ENCODE measurements around the gene TBC1D24. TPM values are rescaled to one million over a fixed set of nuclear protein-coding genes. Genes with fewer than 3 reads are reported as not detected.
A peak's percentile ranks its signal among the peaks of the same experiment; 100 is the strongest.
"Not testable (repeated sequence)": the region's sequence is repeated elsewhere in the genome, so short reads cannot be mapped to it uniquely, and the experiment has no call there.

TBC1D24 gene
- 10 to 100 TPM; 11.4 to 13.7 TPM for total RNA-seq

DNA sequence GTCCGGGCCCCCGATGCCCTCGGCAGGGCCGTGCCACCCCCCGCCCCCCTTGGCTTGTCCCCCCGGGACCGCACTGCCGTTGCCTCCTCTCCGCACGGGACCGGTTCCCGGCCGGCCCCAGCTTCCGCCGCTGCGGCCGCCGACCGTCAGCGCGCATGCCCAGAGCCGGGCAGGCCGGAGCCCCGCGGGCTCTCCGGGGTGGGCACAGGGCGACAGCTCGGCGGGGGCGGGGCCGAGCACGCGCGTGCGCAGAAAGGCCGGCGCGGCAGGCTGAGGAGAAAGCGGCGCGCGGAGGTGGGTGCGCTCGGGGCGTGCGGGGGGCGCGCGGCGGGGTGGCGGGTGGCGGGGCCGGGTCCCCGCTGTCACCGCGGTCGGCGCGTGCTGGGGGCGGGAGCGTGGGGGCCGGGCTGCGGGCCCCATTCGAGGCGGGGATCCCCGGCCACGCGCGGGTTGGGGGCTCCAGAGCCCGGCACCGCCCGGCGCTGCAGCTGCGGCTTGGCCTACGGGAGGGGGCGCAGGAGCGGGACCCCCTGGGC lies at the start of gene TBC1D24:
Gene TBC1D24, plus strand, starts transcription at position 251 of the 536 bp plus-strand sequence. CDS start 21,022 bp downstream, outside the sequence.
- Mint-ChIP-seq H3K4me1 (peaks cover 20% of the 10 kb centered on the region), H3K9me3 (no peaks in the 10 kb centered on the region), H3K4me3 (peak within 1 kb of the TSS; percentile 77), H3K36me3 (ENCODE audit: low read depth) (no peaks in the 10 kb centered on the region), H3K27me3 (peaks cover 23% of the 10 kb centered on the region), H3K27ac (peak within 1 kb of the TSS; percentile 59)
- ChIA-PET CTCF (interaction anchor here (0.6 to 1.5 kb wide), 11 partner anchors 10 to 1278 kb away, joined by 3 to 6 read pairs (median 3); partner anchors contain the start of genes ATP6V0C and TEDC2), POLR2A (interaction anchor here (0.6 to 2.1 kb wide), 6 partner anchors 10 to 45 kb away, joined by 3 to 13 read pairs (median 4); partner anchors contain the start of genes AMDHD2 and TEDC2)
- DNase-seq, result peak; percentile 83

DNA sequence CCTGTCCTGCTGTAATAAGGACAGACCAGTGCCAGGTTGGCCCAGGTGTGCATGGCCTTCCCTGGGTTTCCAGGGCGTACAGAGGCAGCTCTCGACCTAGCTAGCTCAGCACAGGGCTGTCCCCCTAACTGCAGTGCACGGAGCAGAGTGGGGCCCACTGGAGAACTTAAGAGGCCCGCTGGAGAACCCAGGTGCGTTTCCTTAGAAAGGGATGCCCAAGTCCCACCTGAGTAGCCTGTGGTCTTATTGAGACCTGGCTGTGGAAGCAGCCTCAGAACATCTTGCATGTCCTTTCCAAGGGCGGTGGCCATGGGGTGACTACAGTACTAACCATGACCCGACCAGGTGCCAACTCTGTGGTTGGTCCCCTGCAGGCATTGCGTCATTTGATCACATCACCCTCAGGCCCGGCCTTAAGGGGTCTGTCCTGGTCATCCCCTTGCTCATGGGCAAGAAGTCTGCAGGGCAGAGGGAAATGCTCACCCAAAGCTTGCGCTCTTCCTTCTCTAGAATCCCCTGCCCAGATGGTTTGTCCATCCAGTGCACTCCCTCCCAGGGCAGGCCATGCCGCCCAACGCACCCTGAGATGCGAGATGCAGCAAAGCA lies 49.0 kb upstream of the TBC1D24 start:
- no peak for DNase-seq
- CTCF ChIA-PET, result no interaction called here
- H3K4me3 Mint-ChIP-seq, result no peak overlapping the region
- POLR2A ChIA-PET, result interaction anchor here (2.8 kb wide), 1 partner anchor 86 kb away, joined by 7 read pairs; the partner anchor contains the start of gene ABCA3
- peaks cover 12% of the 10 kb centered on the region for H3K36me3 Mint-ChIP-seq (ENCODE audit: low read depth)
- no peak overlapping the region for H3K27ac Mint-ChIP-seq
- no peaks in the 10 kb centered on the region for H3K27me3 Mint-ChIP-seq
- peaks cover 30% of the 10 kb centered on the region for H3K4me1 Mint-ChIP-seq
- no peaks in the 10 kb centered on the region for H3K9me3 Mint-ChIP-seq

DNA sequence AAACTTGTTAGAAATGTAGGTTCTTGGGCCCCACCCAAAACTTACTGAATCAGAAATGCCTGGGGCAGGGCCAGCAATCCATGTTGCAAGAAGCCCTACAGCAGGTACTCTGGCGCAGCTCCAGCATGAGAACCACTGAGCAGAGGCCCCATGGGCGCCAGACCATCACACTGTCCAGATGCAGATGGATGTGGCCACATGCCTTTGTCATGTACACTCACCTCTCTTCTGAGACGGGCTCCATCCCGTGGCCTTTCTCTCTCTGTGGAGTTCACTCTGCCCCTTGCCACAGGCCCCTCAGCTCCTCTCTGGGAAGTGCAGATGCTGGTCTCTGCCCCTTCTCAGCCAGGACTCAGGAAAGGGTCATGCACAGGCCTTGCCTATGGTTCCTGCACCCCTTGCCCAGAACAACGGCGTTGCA lies 48.0 kb upstream of the TBC1D24 start:
- Mint-ChIP-seq H3K4me3 (peak overlapping the region; percentile 4), H3K36me3 (ENCODE audit: low read depth) (peaks cover 17% of the 10 kb centered on the region), H3K27me3 (no peaks in the 10 kb centered on the region), H3K4me1 (peaks cover 34% of the 10 kb centered on the region), H3K27ac (no peak overlapping the region), H3K9me3 (no peaks in the 10 kb centered on the region)
- POLR2A ChIA-PET, result interaction anchor here (2.8 kb wide), 1 partner anchor 87 kb away, joined by 7 read pairs; the partner anchor contains the start of gene ABCA3
- CTCF ChIA-PET, result interaction anchor here (1.3 kb wide), 1 partner anchor 8 kb away, joined by 3 read pairs; no protein-coding TSS in a partner anchor
- no peak for DNase-seq

DNA sequence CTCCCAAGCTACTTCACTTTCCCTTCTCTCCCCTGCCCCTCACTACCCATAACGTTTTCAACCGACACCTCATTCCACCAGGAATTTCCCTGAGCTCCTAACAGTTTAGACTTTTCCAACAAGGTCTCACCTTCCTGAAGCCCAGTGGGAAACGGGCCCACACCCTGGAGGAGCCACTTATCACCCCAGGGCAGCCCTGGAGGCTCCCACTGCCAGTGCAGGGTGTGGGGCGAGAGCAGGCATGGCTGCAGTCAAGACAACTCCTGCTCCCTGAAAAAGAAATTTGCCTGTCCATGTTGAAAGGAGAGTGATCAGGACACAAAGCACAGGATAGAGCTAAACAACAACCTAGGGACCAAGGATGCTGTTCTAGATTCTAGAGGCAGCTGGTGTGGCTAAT lies 47.4 kb upstream of the TBC1D24 start:
- Mint-ChIP-seq H3K27me3 (no peaks in the 10 kb centered on the region), H3K27ac (peak overlapping the region; percentile 45), H3K4me1 (peaks cover 30% of the 10 kb centered on the region), H3K36me3 (ENCODE audit: low read depth) (peaks cover 20% of the 10 kb centered on the region), H3K4me3 (peak overlapping the region; percentile 83), H3K9me3 (no peaks in the 10 kb centered on the region)
- POLR2A ChIA-PET, result interaction anchor here (1.1 to 2.8 kb wide), 3 partner anchors 15 to 87 kb away, joined by 3 to 7 read pairs (median 4); partner anchors contain the start of genes ABCA3 and ATP6V0C
- DNase-seq, result no peak
- CTCF ChIA-PET, result interaction anchor here (1.3 kb wide), 1 partner anchor 9 kb away, joined by 3 read pairs; no protein-coding TSS in a partner anchor

DNA sequence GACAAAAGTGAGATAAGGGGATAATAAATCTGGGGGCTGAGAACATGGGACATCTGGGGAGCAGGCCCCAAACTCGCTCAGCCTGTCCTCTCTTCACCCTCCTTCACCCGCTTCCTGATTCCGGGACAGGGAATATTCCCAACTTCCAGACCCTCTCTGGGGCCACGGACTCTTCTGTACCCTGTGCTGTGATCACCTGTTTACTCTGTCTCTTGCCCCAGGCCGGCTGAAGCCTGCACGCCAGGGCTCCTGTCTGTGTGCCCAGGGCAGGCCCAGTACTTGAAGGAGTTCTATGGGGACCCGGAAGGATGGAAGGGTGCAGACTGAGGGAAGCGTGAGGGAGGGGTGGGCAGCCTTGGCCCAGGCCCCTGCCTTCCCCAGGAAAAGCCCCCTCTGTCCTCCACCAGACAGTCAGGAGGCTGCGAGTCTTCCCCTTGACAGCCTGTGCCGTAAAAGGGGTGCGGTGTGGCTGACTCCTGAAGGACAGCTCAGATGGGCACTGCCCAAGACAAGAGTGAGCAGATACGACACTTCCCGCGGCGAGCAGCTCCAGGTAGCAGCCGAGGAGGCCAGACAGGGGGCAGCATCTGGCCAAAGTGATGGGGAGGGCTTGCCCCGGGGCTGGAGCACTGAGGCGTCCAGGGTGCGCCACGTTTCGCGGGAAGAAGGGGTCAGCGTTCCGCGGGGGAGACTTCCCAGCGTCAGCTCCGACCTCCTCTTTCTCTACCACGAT lies 46.7 kb upstream of the TBC1D24 start:
- peak overlapping the region; percentile 83 for H3K4me3 Mint-ChIP-seq
- H3K9me3 Mint-ChIP-seq, result no peaks in the 10 kb centered on the region
- CTCF ChIA-PET, result interaction anchor here (1.1 to 1.2 kb wide), 2 partner anchors 15 to 19 kb away, joined by 3 read pairs; no protein-coding TSS in a partner anchor
- POLR2A ChIA-PET, result interaction anchor here (0.8 to 2.8 kb wide), 7 partner anchors 16 to 160 kb away, joined by 3 to 9 read pairs (median 4); partner anchors contain the start of genes ABCA3, ATP6V0C, PDPK1 and RNPS1
- peaks cover 34% of the 10 kb centered on the region for H3K4me1 Mint-ChIP-seq
- H3K36me3 Mint-ChIP-seq (ENCODE audit: low read depth), result peaks cover 27% of the 10 kb centered on the region
- no peaks in the 10 kb centered on the region for H3K27me3 Mint-ChIP-seq
- peak overlapping the region; percentile 73 for H3K27ac Mint-ChIP-seq
- DNase-seq, result peak; percentile 29

DNA sequence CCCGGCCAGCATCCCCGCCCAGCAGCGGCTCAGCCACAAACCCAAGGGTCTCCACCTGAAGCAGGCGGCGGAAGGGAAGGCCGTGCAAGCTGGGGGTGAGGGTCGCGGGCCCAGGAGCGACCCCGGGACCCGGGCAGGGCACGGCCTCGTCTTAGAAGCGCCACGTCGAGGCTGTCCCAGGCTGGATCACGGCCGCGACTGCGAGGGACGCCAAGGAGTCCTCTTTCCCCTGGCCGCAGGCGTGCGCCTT lies 46.2 kb upstream of the TBC1D24 start:
- Mint-ChIP-seq H3K27ac (peak overlapping the region; percentile 73), H3K4me1 (peaks cover 35% of the 10 kb centered on the region), H3K27me3 (no peaks in the 10 kb centered on the region), H3K4me3 (peak overlapping the region; percentile 83), H3K9me3 (no peaks in the 10 kb centered on the region), H3K36me3 (ENCODE audit: low read depth) (peaks cover 32% of the 10 kb centered on the region)
- no peak for DNase-seq
- CTCF ChIA-PET, result interaction anchor here (1.1 to 1.2 kb wide), 2 partner anchors 16 to 18 kb away, joined by 3 read pairs; no protein-coding TSS in a partner anchor
- POLR2A ChIA-PET, result interaction anchor here (0.8 to 1.9 kb wide), 6 partner anchors 17 to 160 kb away, joined by 3 to 9 read pairs (median 4); partner anchors contain the start of genes ATP6V0C, PDPK1, RNPS1 and TEDC2

DNA sequence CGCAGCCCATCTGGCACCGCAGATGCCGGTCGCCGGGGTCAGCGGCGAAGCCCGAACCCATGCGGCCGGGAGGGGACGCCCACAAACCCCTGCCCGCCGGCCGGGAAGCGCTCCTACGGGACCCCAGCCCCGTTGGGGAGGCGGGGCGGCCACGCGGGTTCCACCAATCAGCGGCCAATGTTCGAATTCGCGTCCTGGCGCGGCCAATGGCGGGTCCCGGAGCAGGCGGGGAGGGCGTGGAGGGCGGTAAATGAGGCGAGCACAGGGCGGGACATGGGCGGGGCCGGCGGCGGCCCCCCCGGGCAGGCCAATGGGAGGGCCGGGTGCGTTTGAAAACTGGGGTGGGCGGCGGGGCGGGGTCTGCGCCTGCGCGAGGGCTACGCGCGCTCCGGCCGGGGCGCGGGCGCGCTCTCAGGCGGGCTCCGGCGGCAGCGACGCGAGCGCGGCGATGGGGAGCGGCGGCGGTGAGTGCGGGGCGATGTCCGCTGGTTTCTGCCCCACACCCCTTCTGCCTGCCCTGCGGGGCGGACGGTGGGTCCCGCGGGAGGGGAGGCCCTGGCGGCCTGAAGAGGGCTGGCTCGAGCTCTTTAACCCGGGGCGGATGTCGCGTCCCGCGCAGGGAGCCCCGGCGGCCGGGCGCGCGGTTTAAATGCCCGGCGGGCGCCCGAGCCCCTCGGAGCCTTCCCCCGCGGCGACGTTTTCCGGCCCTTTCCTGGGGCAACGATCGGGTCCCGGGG lies 45.7 kb upstream of the TBC1D24 start, which contains the start of gene CCNF:
Gene CCNF, plus strand, starts transcription at position 414 of the 737 bp plus-strand sequence. Its CDS starts 35 bp downstream, at position 449.
- ChIA-PET POLR2A (interaction anchor here (0.7 to 2.1 kb wide), 19 partner anchors 10 to 324 kb away, joined by 3 to 11 read pairs (median 4); partner anchors contain the start of genes AMDHD2, ATP6V0C, ECI1 and PDPK1), CTCF (interaction anchor here (1.0 to 2.7 kb wide), 6 partner anchors 8 to 72 kb away, joined by 3 to 13 read pairs (median 3); partner anchors contain the start of gene TBC1D24)
- H3K27ac Mint-ChIP-seq, result peak within 1 kb of the TSS; percentile 73
- DNase-seq, result peak; percentile 98
- peaks cover 36% of the 10 kb centered on the region for H3K4me1 Mint-ChIP-seq
- peaks cover 35% of the 10 kb centered on the region for H3K36me3 Mint-ChIP-seq (ENCODE audit: low read depth)
- H3K4me3 Mint-ChIP-seq, result peak within 1 kb of the TSS; percentile 90
- no peaks in the 10 kb centered on the region for H3K9me3 Mint-ChIP-seq
- H3K27me3 Mint-ChIP-seq, result no peaks in the 10 kb centered on the region

DNA sequence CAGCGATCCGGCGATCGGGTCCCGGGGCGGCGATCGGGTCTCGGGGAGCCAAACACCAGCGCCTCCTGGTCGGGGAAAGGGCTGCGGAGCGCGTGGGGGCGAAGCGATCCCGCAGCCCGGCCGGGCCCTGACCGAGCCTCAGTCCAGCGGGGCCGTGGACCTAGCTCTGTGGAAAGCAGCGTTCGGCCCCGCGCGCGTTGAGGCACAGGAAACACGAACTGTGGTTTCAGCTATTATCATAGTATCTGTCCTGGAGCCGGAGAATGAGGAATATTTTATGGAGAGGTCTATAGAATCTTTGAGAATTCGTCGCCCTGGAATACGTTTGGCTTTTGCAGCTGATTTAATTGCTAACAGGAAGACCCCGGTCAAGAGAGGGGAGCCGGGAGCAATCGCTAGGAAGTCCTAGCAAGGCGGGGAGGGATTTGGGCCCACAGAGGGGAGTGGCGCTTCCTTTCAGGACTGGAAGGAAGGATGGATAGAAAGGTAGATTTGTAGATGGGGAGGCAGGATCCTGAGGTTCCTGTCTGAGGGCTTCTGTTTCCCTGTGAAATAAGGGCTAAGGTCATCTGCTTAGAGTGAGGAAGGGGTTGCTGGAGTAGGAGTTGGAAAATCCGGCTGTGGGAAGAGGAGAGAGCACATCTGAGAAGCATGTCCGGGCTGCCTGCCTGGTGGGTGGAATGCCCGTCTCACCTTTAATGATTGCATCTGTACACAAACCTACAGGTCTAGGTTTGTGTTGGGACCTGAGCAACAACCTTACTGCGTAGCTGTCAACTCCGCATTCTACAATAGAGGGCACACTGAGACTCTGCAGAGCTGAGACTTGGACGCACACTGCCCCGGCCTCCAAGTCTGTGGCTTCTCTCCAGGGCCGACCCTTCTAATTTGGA lies 44.9 kb upstream of the TBC1D24 start:
- peak overlapping the region; percentile 90 for H3K4me3 Mint-ChIP-seq

DNA sequence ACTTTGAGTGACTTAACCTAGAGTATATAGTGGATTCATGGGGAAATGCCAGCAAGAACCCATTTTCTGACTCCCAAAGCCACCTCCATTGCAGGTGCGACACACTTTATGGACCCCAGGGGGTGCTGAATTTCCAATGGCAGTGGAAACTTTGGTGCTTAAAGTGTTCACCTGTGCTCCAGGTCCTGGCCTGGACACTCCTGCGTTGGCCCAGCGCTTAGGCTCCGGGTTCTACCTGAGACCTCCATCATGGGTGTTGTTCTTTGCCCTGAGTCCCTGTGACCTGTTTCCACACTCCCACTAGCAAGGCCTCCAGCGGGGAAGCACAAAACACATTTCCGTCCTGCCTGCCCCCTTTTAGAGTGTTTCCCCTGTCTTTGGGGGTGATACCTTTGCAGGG lies 42.6 kb upstream of the TBC1D24 start:
- Mint-ChIP-seq H3K36me3 (ENCODE audit: low read depth) (peaks cover 60% of the 10 kb centered on the region), H3K27ac (no peak overlapping the region), H3K4me3 (no peak overlapping the region), H3K4me1 (peaks cover 38% of the 10 kb centered on the region), H3K9me3 (no peaks in the 10 kb centered on the region), H3K27me3 (no peaks in the 10 kb centered on the region)
- CTCF ChIA-PET, result no interaction called here
- POLR2A ChIA-PET, result no interaction called here
- no peak for DNase-seq

More for the DNA sequence above, 44.9 kb upstream of the TBC1D24 start:
- H3K9me3 Mint-ChIP-seq, result no peaks in the 10 kb centered on the region
- H3K4me1 Mint-ChIP-seq, result peaks cover 36% of the 10 kb centered on the region
- H3K27ac Mint-ChIP-seq, result peak overlapping the region; percentile 68
- CTCF ChIA-PET, result interaction anchor here (0.6 to 2.7 kb wide), 6 partner anchors 9 to 160 kb away, joined by 3 to 13 read pairs (median 4); partner anchors contain the start of gene TBC1D24
- POLR2A ChIA-PET, result interaction anchor here (0.6 to 2.1 kb wide), 20 partner anchors 9 to 323 kb away, joined by 3 to 11 read pairs (median 4); partner anchors contain the start of genes AMDHD2, ECI1, PDPK1 and RNPS1
- peaks cover 39% of the 10 kb centered on the region for H3K36me3 Mint-ChIP-seq (ENCODE audit: low read depth)
- no peaks in the 10 kb centered on the region for H3K27me3 Mint-ChIP-seq
- DNase-seq, result peak; percentile 29

DNA sequence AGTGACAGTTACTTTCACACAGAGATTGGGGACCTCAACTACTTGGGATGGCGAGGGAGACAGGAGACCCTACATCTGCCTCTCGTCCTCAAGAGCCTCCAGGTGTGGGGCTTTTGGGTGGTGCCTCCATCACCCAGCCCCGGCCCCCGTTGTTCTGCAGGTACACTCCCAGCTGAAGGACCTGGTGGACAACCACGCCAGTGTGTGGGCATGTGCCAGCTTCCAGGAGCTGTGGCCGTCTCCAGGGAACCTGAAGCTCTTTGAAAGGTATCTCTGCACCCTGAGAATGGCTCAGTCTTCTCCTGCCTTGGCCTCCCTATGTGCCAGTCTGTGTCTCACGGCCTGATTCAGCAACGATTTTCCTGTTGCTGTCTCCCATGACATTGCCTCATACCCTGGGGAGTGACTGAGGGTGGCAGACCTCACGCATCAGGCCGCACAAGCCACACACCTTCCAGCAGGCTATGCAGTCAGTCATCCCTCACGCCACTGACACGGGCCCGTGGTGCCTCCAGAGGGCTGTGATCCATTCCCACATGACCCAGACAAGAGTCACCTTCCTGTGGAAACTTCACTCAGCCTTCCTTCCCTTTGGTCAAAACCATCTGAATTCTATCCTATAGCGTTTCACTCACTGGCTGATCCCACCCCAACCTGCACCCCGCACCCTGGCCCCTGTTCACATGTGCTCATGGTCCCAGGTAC lies 42.0 kb upstream of the TBC1D24 start:
- Mint-ChIP-seq H3K36me3 (ENCODE audit: low read depth) (peaks cover 64% of the 10 kb centered on the region), H3K9me3 (no peaks in the 10 kb centered on the region), H3K27me3 (no peaks in the 10 kb centered on the region), H3K27ac (no peak overlapping the region), H3K4me3 (no peak overlapping the region), H3K4me1 (peaks cover 35% of the 10 kb centered on the region)
- CTCF ChIA-PET, result no interaction called here
- POLR2A ChIA-PET, result no interaction called here
- no peak for DNase-seq

DNA sequence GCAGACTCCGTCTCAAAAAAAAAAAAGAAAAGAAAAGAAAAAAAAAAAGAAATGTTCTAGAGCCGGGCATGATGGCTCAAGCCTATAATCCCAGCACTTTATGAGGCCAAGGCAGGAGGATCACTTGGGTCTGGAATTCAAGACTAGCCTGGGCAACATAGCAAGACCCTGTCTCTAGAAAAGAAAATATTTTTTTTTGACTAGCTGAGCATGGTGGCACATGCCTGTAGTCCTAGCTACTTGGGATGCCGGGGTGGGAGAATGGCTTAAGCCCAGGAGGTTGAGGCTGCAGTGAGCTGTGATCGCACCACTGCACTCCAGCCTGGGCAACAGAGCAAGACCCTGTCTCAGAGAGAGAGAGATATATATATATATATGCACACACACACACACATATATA lies 39.7 kb upstream of the TBC1D24 start:
- peaks cover 39% of the 10 kb centered on the region for H3K4me1 Mint-ChIP-seq
- H3K9me3 Mint-ChIP-seq, CTCF ChIA-PET, H3K27me3 Mint-ChIP-seq, H3K4me3 Mint-ChIP-seq, DNase-seq, H3K27ac Mint-ChIP-seq: not testable (repeated sequence)
- peaks cover 82% of the 10 kb centered on the region for H3K36me3 Mint-ChIP-seq (ENCODE audit: low read depth)
- POLR2A ChIA-PET, result interaction anchor here (1.4 kb wide), 1 partner anchor 15 kb away, joined by 5 read pairs; no protein-coding TSS in a partner anchor
